K562 (cell line): Measurements from ENCODE around the gene NFXL1. TPM values are rescaled to one million over a fixed set of nuclear protein-coding genes. Genes with fewer than 3 reads are reported as not detected.

Experiments used
- CBX3 ChIP-seq, 2 experiments: IDR thresholded peaks; 1 replicate in 1 of 2; 2 replicates in 1 of 2; pipeline ENCODE4 v1.6.1; 2012; ENCODE audit warnings: inconsistent platforms in 2 of 2, low read length in 2 of 2, borderline replicate concordance in 1 of 2, control low read depth in 1 of 2
- EGR1 ChIP-seq: fragments of 450-650 bp; conservative IDR thresholded peaks from 2 replicates; pipeline ENCODE4 v1.6.1; 2017; ENCODE audit warnings: mild to moderate bottlenecking
- FOSL1 ChIP-seq: fragments of 200-800 bp; sonication (Bioruptor generic); conservative IDR thresholded peaks from 2 replicates; pipeline ENCODE4 v1.6.1; 2016; ENCODE audit warnings: missing genetic modification characterization, missing compliant biosample characterization
- HDAC1 ChIP-seq, 2 experiments: fragments of 450-650 bp; IDR thresholded peaks; 2 replicates each; pipeline ENCODE4 v1.6.1; 2016 to 2017; ENCODE audit warnings: inconsistent platforms in 1 of 2, mild to moderate bottlenecking in 1 of 2, moderate library complexity in 1 of 2
- L3MBTL2 ChIP-seq: fragments of 450-650 bp; IDR thresholded peaks from 2 replicates; pipeline ENCODE4 v1.6.1; 2016; ENCODE audit warnings: mild to moderate bottlenecking, moderate library complexity
- NFIC ChIP-seq: fragments of 450-650 bp; IDR thresholded peaks from 2 replicates; pipeline ENCODE4 v1.6.1; 2017; ENCODE audit warnings: mild to moderate bottlenecking, inconsistent platforms
- NKRF ChIP-seq: fragments of 450-650 bp; IDR thresholded peaks from 2 replicates; pipeline ENCODE4 v1.6.1; 2016; ENCODE audit warnings: borderline replicate concordance
- NR2C2 ChIP-seq, 2 experiments: fragments of 200-800 bp in 1 of 2; sonication (Bioruptor generic) in 1 of 2; sonication (generic) in 1 of 2; formaldehyde crosslinking in 1 of 2; IDR thresholded peaks; 2 replicates each; pipeline versions ENCODE4 v1.6.1 to v1.8.0; 2016 to 2022; ENCODE audit warnings: mild to moderate bottlenecking in 1 of 2, missing compliant biosample characterization in 1 of 2, missing genetic modification characterization in 1 of 2, missing genetic modification reagents in 1 of 2
- PTTG1 ChIP-seq: fragments of 450-650 bp; IDR thresholded peaks from 2 replicates; pipeline ENCODE4 v1.6.1; 2016; ENCODE audit warnings: low read depth, mild to moderate bottlenecking, missing genetic modification characterization, missing compliant biosample characterization
- SMAD1 ChIP-seq: fragments of 150-350 bp; IDR thresholded peaks from 2 replicates; pipeline ENCODE4 v1.6.1; 2014; ENCODE audit warnings: low read length, low read depth; ENCODE audit not compliant: partially characterized antibody
- TOE1 ChIP-seq, 2 experiments: fragments of 450-650 bp in 1 of 2; sonication (generic) in 1 of 2; formaldehyde crosslinking in 1 of 2; IDR thresholded peaks; 2 replicates each; pipeline versions ENCODE4 v1.7.1 to v1.8.0; 2016 to 2022; ENCODE audit warnings: borderline replicate concordance in 2 of 2, mild to moderate bottlenecking in 2 of 2, antibody characterized with exemption in 1 of 2, inconsistent platforms in 1 of 2, low read depth in 1 of 2, missing genetic modification reagents in 1 of 2, moderate library complexity in 1 of 2
- polyA plus RNA-seq, 8 experiments: library from polyadenylated mRNA; depleted of rRNA in 4 of 8; stranded (reverse) in 5 of 8; unstranded in 3 of 8; fragments of >200 nt; fragmentation: Nextera tagmentation in 2 of 8; fragmentation: Illumina TruSeq in 1 of 8; extraction: Ambion mirVana in 2 of 8; extraction: Trizol in 1 of 8; gene quantifications; 2 replicates each; pipeline versions ENCODE4 v1.2.1 to v1.2.3, GENCODE V29; 2011 to 2014; ENCODE audit warnings: inconsistent platforms in 1 of 8, missing spikeins in 1 of 8
- total RNA-seq, 7 experiments: library from RNA; depleted of rRNA in 6 of 7; stranded (reverse); fragments of >200 nt in 6 of 7; fragmentation: Illumina TruSeq in 2 of 7; extraction: Trizol in 2 of 7; gene quantifications; 2 replicates each; pipeline versions ENCODE4 v1.2.1 to v1.2.3, GENCODE V29; 2011 to 2021; ENCODE audit warnings: low replicate concordance in 1 of 7
- TF ChIP-seq, protein P1 (sequence below), 2 experiments: fragments of 450-650 bp; IDR thresholded peaks; 2 replicates each; pipeline ENCODE4 v1.6.1; 2018; ENCODE audit warnings: mild to moderate bottlenecking in 2 of 2, low read depth in 1 of 2; ENCODE audit not compliant: partially characterized antibody in 2 of 2
- TF ChIP-seq, protein P2 (sequence below), 2 experiments: fragments of 450-650 bp; conservative IDR thresholded peaks; 2 replicates each; pipeline ENCODE4 v1.6.1; 2017; ENCODE audit warnings: mild to moderate bottlenecking in 2 of 2, moderate library complexity in 2 of 2
- TF ChIP-seq, protein P3 (sequence below): sonication (generic); formaldehyde crosslinking; IDR thresholded peaks from 2 replicates; pipeline ENCODE4 v1.8.1; 2023; ENCODE audit warnings: mild to moderate bottlenecking, missing genetic modification reagents

The NFXL1 gene
- total and polyA plus RNA-seq, 9 of the 15 experiments (the other 6 are each of a cell fraction or from before 2014, with no cell fraction given) = 7.5 to 27.0 (median 10.6) TPM

DNA sequence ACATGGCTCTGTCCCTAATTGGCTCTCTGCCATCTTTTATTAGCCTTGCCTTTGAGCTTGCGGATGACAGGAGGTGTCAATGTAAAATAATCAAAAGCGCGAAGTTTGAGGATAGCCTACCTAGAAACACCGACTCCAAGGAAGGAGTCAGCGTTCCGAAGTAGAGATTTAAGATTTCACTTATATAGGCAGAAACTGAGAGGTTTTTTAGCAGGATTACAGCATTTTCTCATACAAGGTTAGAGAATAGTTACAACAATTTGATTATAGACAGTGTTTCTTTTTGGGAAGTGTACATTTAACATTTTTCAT is 499 bp upstream of the NFXL1 start (continued):
- TF ChIP-seq, protein P1, sequence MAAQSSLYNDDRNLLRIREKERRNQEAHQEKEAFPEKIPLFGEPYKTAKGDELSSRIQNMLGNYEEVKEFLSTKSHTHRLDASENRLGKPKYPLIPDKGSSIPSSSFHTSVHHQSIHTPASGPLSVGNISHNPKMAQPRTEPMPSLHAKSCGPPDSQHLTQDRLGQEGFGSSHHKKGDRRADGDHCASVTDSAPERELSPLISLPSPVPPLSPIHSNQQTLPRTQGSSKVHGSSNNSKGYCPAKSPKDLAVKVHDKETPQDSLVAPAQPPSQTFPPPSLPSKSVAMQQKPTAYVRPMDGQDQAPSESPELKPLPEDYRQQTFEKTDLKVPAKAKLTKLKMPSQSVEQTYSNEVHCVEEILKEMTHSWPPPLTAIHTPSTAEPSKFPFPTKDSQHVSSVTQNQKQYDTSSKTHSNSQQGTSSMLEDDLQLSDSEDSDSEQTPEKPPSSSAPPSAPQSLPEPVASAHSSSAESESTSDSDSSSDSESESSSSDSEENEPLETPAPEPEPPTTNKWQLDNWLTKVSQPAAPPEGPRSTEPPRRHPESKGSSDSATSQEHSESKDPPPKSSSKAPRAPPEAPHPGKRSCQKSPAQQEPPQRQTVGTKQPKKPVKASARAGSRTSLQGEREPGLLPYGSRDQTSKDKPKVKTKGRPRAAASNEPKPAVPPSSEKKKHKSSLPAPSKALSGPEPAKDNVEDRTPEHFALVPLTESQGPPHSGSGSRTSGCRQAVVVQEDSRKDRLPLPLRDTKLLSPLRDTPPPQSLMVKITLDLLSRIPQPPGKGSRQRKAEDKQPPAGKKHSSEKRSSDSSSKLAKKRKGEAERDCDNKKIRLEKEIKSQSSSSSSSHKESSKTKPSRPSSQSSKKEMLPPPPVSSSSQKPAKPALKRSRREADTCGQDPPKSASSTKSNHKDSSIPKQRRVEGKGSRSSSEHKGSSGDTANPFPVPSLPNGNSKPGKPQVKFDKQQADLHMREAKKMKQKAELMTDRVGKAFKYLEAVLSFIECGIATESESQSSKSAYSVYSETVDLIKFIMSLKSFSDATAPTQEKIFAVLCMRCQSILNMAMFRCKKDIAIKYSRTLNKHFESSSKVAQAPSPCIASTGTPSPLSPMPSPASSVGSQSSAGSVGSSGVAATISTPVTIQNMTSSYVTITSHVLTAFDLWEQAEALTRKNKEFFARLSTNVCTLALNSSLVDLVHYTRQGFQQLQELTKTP (IDR thresholded peaks at IDR 0.05; ENCODE audit: low read depth in 1 of 2, partially characterized antibody in 2 of 2) = peak in 1 of 2 experiments; percentile 44
- TF ChIP-seq, protein P2, sequence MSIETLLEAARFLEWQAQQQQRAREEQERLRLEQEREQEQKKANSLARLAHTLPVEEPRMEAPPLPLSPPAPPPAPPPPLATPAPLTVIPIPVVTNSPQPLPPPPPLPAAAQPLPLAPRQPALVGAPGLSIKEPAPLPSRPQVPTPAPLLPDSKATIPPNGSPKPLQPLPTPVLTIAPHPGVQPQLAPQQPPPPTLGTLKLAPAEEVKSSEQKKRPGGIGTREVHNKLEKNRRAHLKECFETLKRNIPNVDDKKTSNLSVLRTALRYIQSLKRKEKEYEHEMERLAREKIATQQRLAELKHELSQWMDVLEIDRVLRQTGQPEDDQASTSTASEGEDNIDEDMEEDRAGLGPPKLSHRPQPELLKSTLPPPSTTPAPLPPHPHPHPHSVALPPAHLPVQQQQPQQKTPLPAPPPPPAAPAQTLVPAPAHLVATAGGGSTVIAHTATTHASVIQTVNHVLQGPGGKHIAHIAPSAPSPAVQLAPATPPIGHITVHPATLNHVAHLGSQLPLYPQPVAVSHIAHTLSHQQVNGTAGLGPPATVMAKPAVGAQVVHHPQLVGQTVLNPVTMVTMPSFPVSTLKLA (conservative IDR thresholded peaks at IDR 0.05) = peak in 1 of 2 experiments; percentile 46; a peak in 1 of 4 replicates
- peak in 1 of 2 experiments; percentile 46; a peak in 1 of 4 replicates for TF ChIP-seq HDAC1 (IDR thresholded peaks at IDR 0.05)
- no peak for TF ChIP-seq NR2C2 (CRISPR knock-in tag; IDR thresholded peaks at IDR 0.05)
- TF ChIP-seq NR2C2 (tag; IDR thresholded peaks at IDR 0.05) = peak; percentile 98
- no peak for TF ChIP-seq SMAD1
- TF ChIP-seq, protein P3, sequence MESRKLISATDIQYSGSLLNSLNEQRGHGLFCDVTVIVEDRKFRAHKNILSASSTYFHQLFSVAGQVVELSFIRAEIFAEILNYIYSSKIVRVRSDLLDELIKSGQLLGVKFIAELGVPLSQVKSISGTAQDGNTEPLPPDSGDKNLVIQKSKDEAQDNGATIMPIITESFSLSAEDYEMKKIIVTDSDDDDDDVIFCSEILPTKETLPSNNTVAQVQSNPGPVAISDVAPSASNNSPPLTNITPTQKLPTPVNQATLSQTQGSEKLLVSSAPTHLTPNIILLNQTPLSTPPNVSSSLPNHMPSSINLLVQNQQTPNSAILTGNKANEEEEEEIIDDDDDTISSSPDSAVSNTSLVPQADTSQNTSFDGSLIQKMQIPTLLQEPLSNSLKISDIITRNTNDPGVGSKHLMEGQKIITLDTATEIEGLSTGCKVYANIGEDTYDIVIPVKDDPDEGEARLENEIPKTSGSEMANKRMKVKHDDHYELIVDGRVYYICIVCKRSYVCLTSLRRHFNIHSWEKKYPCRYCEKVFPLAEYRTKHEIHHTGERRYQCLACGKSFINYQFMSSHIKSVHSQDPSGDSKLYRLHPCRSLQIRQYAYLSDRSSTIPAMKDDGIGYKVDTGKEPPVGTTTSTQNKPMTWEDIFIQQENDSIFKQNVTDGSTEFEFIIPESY (CRISPR knock-in tag) = 0 out of 2 replicates have a peak, but pooled peaks have one; percentile 44
- no peak for TF ChIP-seq FOSL1
- no peak for TF ChIP-seq EGR1
- no peak for TF ChIP-seq PTTG1 (tag)
- TF ChIP-seq NKRF = peak; percentile 19; the same call in 1 of the 2 replicates
- peak; percentile 48; the same call in 1 of the 2 replicates for TF ChIP-seq L3MBTL2
- TF ChIP-seq TOE1 (IDR thresholded peaks at IDR 0.05; ENCODE audit: borderline replicate concordance) = no peak
- no peak for TF ChIP-seq TOE1 (CRISPR knock-in tag; IDR thresholded peaks at IDR 0.05; ENCODE audit: borderline replicate concordance, low read depth)
- peak in 1 of 2 experiments; percentile 3; a peak in 1 of 3 replicates for TF ChIP-seq CBX3 (IDR thresholded peaks at IDR 0.05; ENCODE audit: borderline replicate concordance in 1 of 2, low read length in 2 of 2)
- TF ChIP-seq NFIC = peak; percentile 92; the same call in 1 of the 2 replicates
